Cardiac fibroblast (primary cell): ENCODE results near the gene PDIA5.

Experiments used
- DNase-seq, 2 donors: peaks; one replicate each; pipeline versions ENCODE4 v3.0.0 to v3.0.0-alpha.2; 2010; ENCODE audit warnings: low read depth in 2 of 2
- H3K4me3 ChIP-seq, 2 donors: replicated peaks in 1 of 2; 1 replicate in 1 of 2; 2 replicates in 1 of 2; pipeline ENCODE4 v1.5.1; 2011; ENCODE audit warnings: low read depth in 2 of 2, low read length in 2 of 2, mild to moderate bottlenecking in 2 of 2, moderate library complexity in 1 of 2
- TF ChIP-seq, protein P1 (sequence below): IDR thresholded peaks from one replicate; pipeline ENCODE4 v1.5.1; 2011; ENCODE audit warnings: low read depth, mild to moderate bottlenecking, low read length, inconsistent platforms

Gene PDIA5

DNA sequence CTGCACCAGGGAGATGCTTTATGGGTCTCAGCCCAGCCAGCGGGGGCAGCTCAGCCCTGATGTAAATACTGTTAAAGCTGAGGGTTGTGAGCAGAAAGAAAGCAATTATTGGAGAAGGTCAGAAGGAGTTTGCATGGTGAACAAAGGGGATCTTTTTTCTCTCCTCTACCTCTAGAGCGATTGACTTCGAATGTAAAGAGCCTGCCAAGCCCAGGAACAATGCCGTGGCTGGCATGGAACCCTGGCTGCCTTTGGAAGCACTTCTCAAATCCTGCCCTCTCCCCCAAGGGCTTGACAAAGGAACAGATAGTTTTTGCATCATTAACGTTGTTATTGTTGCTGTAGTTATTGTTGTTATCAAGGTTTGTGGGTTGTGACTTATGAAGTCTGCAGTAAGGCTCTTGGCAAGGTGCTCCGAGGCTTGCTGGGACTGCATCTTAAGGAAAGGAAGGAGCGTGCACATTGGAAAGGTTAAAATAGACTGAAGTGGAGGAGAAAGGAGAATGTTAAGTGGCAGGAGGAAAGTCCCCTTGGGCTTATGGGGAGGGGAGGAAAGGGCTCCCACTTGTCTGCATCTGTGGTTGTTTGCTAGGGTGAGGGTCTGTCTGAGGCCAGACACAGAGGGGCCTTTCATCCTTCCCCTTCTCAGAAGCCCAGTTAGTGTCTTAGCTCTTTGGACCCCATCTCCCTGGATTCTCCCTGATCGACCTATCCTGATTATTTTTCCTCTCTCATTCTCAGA lies 16.7 kb downstream of the PDIA5 start:
- peak; percentile 62 to 79 for DNase-seq
- TF ChIP-seq, protein P1, sequence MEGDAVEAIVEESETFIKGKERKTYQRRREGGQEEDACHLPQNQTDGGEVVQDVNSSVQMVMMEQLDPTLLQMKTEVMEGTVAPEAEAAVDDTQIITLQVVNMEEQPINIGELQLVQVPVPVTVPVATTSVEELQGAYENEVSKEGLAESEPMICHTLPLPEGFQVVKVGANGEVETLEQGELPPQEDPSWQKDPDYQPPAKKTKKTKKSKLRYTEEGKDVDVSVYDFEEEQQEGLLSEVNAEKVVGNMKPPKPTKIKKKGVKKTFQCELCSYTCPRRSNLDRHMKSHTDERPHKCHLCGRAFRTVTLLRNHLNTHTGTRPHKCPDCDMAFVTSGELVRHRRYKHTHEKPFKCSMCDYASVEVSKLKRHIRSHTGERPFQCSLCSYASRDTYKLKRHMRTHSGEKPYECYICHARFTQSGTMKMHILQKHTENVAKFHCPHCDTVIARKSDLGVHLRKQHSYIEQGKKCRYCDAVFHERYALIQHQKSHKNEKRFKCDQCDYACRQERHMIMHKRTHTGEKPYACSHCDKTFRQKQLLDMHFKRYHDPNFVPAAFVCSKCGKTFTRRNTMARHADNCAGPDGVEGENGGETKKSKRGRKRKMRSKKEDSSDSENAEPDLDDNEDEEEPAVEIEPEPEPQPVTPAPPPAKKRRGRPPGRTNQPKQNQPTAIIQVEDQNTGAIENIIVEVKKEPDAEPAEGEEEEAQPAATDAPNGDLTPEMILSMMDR: no peak
- H3K4me3 ChIP-seq: no peak overlapping the region

DNA sequence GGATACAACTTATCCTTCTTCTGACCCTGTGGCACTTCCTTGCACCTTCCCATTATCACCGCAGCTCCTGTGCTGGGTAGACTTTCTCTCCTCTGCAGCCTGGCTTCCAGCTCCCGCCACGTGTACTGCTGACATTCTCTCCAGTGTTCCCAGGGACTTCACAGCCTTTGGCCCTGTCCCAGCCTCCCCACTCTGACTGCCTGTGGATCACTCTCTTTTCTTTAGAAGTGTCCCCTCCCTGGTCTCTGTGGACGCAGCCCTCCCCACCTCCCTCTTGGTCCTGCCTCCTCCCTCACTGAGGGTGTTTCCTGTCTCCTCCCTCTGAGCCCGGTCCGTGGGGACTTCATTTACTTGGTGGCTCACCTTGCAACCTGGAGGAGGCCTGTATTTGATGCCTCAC lies 17.4 kb downstream of the PDIA5 start:
- no peak overlapping the region for H3K4me3 ChIP-seq
- DNase-seq: no peak
- TF ChIP-seq, protein P1: no peak

DNA sequence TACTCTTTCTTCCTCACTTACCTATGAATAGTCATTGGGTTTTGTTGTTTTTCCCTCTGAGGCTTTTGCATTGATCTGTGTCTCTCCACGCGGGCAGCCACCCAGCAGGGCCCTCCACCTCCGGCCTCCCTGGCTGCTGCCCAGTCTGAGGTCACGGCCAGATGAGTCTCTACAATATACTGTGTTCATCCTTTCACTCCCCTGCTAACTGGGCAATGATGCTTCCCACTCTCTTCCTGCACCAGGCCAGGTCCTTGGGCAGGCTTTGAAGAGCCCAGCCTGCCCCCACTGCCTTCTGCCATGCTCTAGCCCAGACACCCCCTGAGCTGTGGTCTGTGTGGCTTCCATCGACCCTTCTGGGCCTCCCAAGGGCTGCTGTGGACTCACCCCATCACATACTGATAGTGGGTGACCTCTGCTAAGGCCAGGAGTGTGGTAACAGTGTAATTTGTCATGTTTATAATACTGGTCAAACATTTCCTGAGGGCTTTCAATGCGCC lies 18.0 kb downstream of the PDIA5 start:
- no peak overlapping the region for H3K4me3 ChIP-seq
- DNase-seq: peak in 1 of 2 donors; percentile 22
- TF ChIP-seq, protein P1: no peak

DNA sequence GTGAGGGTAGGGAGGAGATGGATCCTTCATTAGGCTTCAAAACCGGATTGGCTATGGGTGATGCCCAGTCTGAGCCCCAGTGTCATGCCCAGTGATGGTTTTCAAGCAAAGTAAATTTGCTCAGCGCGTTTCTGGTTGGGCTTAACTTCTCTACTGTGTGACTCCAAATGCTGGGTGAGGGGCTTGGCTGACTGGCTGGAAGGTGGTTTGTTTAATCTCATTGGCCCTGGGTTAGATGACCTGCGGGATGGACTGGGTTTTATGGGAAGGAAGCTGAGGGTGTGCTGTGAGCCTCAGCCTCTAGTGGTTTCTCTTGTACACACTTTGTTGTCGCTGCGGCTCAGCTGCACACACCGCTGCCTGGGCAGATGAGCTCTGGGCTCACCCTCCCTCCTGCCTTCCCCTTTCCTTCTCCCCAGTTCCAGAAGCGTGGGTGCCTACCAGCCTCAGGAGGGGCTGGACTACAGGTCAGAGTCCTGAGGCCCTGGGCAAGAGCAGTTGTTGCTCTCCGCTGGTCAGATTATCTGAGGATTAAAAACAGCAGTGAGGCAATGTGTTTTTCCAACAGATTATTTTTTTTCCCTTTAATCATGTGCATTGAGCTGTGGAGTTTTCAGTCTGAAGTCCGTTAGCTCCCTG lies 18.6 kb downstream of the PDIA5 start:
- TF ChIP-seq, protein P1: no peak
- DNase-seq: no peak

DNA sequence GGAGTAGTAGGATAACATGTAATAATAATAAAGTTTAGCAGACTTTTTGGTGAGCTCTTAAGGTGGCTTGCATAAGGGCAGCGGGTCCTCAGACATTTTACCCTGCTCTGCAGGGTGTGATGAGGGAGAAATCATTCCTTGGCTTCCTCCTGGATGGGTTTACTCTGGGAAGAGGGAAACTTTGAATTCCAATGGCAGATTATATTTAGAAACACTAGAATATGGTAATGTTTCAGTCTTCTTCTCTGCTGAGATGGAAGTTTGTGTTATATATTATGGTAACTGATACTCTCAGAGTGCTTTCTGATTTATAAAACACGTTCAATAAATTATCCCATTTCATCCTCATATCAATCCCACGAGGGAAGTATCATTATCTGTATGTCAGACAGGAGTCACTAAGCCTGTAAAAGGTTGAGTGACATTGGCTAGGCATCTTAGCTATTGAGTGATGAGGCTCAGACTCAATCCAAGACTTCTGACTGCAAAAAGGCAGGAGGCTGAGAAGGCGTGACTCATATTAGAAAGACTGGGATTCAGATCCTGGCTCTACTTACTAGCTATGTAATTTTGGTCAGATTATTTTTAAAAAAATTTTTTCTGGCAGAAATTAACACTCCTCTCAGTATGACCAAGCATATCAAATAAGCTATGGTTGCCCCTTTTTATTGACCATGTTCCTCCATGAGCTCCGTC lies 19.3 kb downstream of the PDIA5 start:
- no peak overlapping the region for H3K4me3 ChIP-seq
- DNase-seq: peak in 1 of 2 donors; percentile 32
- TF ChIP-seq, protein P1: no peak

More for the DNA sequence above, 18.6 kb downstream of the PDIA5 start:
- H3K4me3 ChIP-seq: no peak overlapping the region

DNA sequence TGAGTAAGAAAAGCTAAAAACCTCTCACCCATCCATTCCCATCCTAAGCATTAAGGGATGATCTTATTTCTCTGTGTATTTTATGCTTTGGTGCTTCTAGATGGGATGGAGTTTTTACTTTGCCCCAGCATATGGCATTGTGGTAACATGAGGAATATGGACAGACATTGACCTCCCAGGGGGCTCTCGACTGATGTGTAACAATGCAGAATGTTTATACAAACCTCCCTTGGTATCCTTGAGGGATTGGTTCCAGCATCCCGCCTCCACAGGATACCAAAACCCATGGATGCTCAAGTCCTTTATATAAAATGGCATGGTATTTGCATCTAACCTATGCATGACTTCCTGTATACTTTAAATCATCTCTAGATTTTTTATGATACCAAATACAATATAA lies 21.6 kb downstream of the PDIA5 start:
- no peak for DNase-seq
- TF ChIP-seq, protein P1: no peak
- H3K4me3 ChIP-seq: no peak overlapping the region
